22Rv1 (cell line): Measurements from ENCODE around the gene NDP.

ENCODE experiments used
- H3K27ac ChIP-seq: fragments of 450-650 bp; 2 replicates; pipeline ENCODE4 v1.5.1; 2017
- ZFX ChIP-seq: fragments of 450-650 bp; IDR thresholded peaks from 2 replicates; pipeline ENCODE4 v1.6.1; 2017; ENCODE audit warnings: antibody characterized with exemption, borderline replicate concordance
- TF ChIP-seq, protein P1 (sequence below): fragments of 450-650 bp; IDR thresholded peaks from 2 replicates; pipeline ENCODE4 v1.5.1; 2017; ENCODE audit warnings: mild to moderate bottlenecking

Gene NDP

DNA sequence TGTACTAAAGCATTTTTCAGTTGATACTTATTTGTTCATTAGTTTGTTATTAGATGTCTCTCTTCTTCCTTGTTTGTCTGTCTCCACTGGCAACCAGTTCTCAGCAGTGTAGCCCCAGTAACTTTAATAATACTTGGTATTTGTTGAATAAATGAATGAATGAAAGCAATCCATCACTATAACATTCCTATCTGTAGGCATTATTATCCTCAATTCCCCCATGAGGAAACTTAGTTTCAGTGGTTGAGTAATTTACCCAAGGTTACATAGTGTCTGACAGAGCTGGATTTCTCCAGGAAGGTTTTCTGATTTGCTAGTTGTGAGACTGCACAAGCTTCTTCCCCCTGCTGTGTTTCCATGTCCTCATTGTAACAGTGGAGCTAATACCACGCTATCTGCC is 63.2 kb downstream of the NDP start:
- no peak overlapping the region for H3K27ac ChIP-seq
- TF ChIP-seq, protein P1, sequence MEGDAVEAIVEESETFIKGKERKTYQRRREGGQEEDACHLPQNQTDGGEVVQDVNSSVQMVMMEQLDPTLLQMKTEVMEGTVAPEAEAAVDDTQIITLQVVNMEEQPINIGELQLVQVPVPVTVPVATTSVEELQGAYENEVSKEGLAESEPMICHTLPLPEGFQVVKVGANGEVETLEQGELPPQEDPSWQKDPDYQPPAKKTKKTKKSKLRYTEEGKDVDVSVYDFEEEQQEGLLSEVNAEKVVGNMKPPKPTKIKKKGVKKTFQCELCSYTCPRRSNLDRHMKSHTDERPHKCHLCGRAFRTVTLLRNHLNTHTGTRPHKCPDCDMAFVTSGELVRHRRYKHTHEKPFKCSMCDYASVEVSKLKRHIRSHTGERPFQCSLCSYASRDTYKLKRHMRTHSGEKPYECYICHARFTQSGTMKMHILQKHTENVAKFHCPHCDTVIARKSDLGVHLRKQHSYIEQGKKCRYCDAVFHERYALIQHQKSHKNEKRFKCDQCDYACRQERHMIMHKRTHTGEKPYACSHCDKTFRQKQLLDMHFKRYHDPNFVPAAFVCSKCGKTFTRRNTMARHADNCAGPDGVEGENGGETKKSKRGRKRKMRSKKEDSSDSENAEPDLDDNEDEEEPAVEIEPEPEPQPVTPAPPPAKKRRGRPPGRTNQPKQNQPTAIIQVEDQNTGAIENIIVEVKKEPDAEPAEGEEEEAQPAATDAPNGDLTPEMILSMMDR: no peak
- TF ChIP-seq ZFX: no peak

DNA sequence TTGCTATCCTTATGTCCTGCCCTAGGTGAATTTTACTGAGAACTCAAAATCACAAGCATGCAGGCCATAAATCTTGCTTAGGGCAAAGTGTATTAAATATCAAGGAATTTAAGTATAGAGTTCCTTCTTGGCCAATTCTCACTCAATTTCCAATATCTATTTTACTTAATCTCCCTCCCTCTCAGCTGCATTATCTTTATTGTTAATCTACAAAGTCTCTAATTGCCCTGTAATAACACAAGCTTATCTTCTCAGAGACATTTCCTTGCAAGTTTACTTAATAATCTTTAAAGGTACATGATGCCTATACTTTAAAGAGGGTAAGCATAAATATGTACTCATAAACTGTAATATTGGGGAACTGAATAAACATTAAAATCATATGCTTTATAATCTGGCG is 64.0 kb downstream of the NDP start:
- TF ChIP-seq, protein P1: no peak
- no peak for TF ChIP-seq ZFX
- no peak overlapping the region for H3K27ac ChIP-seq

DNA sequence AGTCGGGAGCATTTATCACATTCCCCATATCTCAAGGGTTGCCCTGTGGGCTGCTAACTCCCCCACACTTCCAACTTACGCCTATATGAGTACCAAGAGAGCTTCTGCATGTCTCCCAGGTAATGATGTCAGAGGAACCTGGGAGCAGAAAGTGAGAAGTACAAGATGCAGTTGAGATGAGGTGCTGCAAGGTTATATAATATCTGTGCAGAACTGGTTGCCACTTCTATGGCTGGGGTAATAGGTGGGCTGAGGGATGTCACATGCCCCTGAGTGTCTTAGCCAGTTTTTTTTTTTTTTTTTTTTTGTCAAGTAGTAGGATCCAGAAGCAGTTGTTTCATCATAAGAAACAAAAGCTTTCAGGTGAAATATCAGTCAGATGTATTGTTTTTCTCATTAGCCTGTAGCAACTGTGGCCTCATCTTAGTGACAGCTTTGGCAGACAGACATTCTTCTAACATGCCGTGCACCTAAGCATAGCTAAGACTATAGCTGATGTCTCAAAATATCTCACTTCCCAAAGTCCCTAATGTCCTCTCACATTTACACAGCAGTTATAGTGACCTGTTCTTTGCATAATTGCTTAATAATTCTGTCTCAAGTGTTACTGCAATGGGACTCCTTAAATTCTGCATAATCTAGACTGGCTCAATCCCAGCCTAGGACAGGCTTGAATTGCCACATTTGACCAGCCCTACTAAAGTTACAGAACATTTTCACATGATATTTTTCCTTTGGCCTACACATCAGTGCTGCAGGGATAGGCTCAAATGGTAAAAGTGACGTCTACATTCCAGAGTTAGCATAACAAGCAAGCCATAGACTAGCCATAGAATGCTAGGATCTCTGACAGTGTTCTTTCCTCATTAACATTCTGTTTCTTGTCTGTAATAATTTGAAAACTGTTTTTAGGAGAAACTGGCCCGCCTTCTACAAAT is 73.0 kb downstream of the NDP start:
- no peak overlapping the region for H3K27ac ChIP-seq
- TF ChIP-seq, protein P1: no peak
- TF ChIP-seq ZFX: no peak
